ENCODE results near the gene ZCCHC10.
"Not testable (repeated sequence)": the region's sequence is repeated elsewhere in the genome, so short reads cannot be mapped to it uniquely, and the experiment has no call there.

The ZCCHC10 gene

DNA sequence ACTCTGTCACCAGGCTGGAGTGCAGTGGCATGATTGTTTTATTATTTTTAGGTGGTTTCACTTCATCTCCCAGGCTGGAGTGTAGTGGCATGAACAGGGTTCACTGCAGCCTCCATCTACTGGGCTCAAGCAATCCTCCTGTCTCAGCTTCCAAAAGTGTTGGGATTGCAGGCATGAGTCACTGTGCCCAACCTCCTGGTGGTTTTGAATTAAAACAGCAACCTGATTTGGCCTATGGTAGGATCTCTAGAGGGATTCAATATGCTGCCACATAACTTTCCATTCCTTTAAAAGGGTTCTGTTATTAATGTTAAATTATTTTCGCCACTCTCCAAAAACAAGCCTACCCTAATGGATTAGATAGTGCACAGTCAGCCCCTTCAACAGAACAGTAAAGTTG is 15.6 kb upstream of the ZCCHC10 start:
- DNase-seq (ENCODE audit: low read depth in 2 of 2), result no peak

DNA sequence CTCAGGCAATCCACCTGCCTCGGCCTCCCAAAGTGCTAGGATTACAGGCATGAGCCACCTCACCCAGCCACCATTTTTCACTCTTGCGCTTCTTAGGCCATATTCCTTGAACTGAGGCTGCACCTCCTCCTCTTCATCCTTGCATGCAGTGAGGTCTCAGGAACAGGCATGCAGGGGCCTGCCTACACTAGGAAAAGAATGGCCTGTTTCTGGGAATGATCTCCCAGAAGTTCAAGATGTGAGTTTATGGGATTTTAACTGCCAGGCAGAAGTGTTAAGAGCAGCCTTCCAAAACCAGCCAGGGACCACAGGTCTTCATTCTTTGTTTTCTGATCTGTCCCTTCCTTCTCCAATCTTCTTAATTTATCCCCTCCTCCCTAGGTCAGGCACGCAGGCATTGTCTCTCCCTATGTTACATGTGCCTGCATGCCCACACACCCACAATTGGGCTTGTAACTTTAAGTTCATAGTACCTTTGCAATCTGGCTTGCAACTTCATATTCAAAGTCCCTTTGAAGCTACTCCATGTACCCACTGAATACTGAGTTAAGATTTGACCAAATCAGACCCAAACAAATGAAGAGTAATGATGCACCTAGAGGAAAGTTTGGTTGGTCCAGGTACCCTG is 14.9 kb upstream of the ZCCHC10 start:
- no peak for DNase-seq (ENCODE audit: low read depth in 2 of 2)

DNA sequence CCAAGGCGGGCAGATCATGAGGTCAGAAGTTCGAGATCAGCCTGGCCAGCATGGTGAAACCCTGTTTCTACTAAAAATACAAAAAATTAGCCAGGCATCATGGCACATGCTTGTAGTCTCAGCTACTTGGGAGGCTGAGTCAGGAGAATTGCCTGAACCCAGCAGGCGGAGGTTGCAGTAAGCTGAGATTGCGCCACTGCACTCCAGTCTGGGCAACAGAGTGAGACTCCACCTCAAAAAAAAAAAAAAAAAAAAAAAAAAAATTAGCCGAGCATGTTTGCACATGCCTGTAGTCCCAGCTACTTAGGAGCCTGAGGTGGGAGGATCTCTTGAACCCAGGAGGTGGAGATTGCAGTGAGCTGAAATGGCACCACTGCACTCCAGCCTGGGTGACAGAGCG is 10.3 kb upstream of the ZCCHC10 start:
- not testable (repeated sequence) for DNase-seq (ENCODE audit: low read depth in 2 of 2)

DNA sequence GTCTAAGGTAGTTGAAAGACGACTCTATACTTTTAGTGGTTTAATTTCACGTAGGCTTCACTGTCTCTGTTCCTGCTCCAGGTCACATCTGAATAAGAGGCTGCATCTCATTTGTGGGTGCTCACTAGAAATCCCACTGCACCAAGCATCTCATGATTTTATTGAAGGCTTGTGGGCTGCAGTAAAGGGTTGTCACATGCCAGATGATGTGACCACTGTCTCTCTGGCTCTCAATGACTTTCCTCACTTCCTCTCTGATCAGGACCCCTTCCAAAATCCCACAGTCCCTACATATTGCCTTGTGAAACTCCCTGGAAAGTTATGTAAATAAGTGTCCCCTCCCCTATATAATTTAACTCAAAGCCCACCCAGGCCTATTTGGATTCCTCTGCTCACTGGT is 8.9 kb upstream of the ZCCHC10 start:
- no peak for DNase-seq (ENCODE audit: low read depth in 2 of 2)

DNA sequence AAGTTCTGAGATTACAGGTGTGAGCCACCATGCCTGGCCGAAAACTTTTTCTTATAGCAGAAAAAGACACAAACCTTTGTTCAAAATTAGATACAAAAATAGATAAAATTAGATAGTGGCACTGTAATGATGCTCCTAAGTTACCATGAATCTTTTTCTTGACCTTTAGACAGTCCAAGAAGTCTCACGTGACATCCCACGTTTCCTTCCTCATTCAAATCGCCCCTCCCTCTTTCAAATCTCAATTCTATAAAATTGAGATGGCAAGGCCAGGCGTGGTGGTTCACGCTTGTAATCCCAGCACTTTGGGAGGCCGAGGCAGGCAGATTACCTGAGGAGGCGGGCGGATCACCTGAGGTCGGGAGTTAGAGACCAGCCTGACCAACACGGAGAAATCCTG is 7.7 kb upstream of the ZCCHC10 start:
- DNase-seq (ENCODE audit: low read depth in 2 of 2), result no peak

DNA sequence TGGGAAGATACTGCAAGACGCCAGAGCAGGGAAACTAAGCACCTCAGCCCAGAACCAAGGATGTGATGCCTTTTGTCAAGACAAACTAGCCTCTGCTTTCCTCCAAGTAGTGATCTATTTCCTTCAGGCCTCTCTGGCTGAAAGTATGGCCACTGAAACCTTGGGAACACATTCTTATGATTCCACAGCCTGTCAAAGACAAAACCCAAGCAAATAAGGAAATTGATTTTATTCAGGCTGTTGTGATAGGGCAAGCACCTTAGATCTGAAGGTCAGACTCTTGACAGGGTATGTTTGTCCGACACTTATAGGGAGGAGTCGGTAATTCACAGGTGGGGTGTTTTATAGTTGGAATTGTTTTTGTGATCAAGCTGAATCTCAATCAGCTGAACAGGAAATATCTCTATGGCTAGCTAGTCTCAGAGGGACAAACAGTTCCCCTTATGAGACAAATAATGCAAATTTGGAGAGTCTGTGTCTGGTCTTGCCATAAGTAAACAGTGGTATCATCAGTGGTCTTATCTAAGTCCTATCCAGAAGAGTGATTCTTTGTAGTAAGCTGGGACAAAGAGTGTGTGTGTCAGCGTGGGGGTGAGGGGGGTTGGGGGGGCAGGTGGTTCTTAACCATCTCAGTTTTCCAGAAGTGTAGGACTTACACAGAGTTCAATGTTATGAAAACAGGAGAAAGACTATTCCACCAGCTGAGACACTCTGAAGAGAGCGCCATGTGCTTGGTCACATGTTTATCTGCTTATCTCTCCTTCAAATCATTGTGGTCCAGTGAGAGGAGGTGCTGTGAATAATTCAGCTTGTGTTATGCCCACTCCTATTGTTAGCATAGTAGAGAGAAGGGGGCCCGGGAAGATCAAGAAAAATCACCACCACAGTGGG is 6.7 kb upstream of the ZCCHC10 start:
- DNase-seq (ENCODE audit: low read depth in 2 of 2), result no peak

DNA sequence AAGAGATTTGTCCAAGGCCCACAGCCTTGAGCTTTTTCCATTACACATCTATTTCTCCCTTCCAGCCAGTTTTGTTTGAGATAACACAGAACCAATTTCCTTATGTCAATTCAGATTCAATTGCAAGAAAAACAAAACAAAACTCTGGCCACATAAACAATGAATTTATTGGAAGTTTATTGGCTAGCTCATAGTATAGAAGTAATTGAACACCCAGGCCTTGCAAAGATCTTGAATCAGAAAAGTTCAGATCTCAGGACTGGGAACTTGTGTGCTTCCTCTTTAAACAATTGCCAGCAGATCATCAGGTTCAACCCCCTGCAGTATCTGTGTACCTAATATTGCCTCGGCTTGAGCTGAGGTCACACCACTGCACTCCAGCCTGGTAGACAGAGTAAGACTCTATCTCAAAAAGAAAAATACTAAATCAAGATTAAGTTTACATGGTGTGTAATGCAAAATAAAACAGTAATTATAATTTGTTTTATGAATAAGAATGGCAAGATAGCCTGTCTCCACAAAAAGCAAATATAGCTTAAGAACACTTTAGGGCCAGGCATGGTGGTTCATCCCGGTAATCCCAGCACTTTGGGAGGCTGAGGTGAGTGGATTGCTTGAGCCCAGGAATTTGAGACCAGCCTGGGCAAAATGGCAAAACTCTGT is 4.1 kb upstream of the ZCCHC10 start:
- no peak for DNase-seq (ENCODE audit: low read depth in 2 of 2)

DNA sequence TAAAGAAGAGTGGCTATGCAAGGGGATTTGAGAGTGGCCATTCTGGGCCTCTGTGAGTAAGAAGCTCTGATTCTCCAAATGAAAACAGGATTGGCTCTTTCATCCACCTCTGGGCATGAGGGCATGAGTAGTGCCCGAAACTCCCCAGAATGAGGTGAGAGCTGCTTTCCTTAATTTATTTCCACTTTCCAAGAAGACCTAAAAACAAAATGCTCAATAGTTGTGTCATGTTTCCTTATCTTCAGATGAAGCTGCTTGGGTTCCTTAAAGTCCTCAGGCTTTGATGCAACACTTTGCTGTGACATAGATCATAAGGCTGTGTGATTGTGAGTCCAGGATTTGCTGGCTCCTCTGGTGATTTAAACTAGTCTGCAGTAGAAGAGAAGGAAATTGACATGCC is 3.1 kb upstream of the ZCCHC10 start:
- DNase-seq (ENCODE audit: low read depth in 2 of 2), result no peak

DNA sequence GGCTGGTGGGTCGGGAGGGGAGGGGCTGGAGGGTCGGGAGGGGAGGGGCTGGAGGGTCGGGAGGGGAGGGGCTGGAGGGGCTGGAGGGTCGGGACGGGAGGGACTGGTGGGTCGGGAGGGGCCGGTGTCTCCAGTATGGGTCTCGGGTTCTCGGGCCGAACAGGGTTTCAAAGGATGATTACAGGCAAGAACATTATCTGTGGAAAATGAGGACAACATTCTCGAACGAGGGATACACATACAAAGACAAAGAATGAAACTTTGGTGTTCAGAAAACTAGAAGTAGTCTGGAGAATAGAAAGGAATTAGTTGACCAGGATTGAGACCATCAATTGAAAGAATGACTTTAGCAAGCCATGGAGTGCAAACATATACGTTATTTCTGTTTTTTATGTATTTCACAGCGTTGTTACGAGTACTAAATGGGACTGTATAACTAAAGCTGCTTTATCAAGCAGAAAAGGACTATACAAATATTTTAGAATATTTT is 360 bp upstream of the ZCCHC10 start:
- DNase-seq (ENCODE audit: low read depth in 2 of 2), result no peak

DNA sequence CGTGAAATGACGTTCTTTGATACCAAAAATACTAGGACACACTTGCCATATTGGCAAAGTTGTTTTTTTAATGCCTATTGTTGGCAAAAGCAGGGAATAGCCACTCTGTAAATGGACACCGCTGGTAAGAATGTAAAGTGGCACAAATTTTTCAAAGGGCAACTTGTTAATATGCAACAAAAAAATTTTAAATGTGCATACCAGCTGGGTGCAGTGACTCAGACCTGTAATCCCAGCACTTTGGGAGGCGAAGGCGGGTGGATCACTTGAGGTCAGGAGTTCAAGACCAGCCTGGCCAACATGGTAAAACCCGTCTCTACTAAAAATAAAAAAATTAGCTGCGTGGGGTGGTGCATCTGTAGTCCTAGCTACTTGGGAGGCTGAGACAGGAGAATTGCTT is 6.9 kb downstream of the ZCCHC10 start:
- not testable (repeated sequence) for DNase-seq (ENCODE audit: low read depth in 2 of 2)

DNA sequence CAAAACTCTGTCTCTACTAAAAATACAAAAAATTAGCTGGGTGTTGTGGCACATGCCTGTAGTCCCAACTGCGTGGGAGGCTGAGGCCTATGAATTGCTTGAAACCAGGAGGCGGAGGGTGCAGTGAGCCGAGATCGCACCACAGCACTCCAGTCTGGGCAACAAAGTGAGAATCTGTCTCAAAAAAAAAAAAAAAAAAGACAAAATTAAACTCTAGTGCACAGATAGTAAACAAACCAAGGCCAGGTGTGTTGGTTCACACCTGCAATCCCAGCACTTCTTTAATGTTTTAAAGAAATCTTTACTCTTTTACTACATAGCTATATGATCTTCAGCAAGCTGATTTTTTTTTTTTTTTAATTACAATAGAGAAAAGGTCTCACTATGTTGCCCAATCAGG is 8.4 kb downstream of the ZCCHC10 start:
- no peak for DNase-seq (ENCODE audit: low read depth in 2 of 2)

DNA sequence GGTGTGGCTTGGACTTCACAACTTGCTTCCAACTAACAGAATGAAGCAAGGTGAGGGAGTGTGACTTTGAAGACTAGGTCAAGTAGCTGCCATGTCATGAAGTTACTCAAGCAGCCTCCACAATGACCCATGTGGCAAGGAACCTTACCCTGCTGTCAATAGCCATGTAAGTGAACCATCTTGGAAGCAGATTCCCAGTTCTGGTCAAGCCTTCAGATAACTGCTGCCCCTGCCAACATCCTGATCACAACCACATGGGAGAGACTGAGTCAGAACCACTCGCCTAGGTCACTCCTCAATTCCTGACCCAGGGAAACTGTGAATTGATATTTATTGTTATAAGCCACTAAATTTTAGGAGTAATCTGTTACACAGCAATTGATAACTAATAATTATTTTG is 10.9 kb downstream of the ZCCHC10 start:
- no peak for DNase-seq (ENCODE audit: low read depth in 2 of 2)

DNA sequence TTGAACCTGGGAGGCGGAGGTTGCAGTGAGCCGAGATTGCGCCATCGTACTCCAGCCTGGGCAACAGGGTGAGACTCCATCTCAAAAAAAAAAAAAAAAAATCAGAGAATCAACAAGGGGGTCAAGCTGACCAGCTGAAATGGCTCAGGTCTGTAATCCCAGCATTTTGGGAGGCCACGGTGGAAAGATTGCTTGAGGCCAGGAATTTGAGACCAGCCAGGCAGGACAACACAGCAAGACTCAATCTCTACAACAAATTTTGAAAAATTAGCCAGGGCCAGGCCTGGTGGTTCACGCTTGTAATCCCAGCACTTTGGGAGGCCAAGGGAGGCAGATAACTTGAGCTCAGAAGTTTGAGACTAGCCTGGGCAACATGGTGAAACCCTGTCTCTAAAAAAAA is 17.9 kb downstream of the ZCCHC10 start:
- DNase-seq (ENCODE audit: low read depth in 2 of 2), result not testable (repeated sequence)

DNA sequence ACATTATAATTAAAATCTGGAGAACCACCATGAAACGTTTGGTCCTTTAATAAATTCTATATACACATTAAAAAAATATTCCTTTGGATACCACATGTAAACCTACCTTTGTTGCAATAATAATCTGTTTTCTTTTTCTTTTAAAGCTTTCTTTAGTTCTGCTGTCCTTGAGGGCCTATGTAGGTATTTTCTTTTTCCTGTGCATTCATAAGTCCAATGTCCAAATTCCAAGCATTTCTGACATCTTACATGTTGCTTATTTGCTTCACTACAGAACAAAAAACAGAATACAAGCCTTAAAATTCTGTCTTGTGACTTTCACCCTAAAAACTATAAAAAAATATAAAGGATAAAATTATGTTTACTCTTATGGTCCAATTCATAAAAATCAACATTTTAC is 19.7 kb downstream of the ZCCHC10 start:
- no peak for DNase-seq (ENCODE audit: low read depth in 2 of 2)

DNA sequence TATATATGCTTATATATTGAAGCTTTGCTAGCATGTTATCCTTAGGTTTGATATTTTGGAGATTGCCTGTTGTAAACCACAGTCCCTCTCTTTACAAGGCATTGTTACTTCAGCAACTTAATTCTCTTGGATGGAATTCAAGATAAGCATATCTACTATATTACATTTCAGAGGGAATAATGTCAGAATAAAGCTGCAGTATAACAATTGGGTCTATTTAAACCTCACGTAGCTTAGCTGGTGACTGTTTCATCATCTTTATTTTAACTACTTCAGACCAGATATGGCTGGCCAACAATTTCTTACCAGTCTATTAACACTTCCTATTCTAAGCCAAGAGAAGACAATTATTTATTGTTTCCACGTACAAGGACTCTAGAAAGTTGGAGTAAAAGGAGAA is 27.1 kb downstream of the ZCCHC10 start:
- DNase-seq (ENCODE audit: low read depth in 2 of 2), result no peak

DNA sequence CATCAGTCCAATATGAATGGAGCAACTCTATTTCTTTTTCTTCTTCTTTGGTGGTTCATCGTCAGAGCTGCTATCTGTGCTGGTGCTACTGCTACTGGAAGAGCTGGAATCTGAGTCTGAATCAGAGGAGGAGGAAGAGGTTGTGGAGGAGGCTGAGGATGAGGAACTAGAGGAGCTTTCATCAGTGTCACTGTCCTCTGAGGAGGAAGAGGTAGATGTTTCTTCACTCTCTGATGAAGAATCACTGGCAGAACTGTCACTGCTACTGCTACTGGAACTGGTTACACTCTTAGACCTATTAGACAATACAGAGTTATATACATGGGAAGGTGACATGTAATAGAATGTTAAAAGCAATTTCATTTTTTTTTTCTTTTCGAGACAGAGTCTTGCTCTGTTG is 27.8 kb downstream of the ZCCHC10 start:
- DNase-seq (ENCODE audit: low read depth in 2 of 2), result no peak

DNA sequence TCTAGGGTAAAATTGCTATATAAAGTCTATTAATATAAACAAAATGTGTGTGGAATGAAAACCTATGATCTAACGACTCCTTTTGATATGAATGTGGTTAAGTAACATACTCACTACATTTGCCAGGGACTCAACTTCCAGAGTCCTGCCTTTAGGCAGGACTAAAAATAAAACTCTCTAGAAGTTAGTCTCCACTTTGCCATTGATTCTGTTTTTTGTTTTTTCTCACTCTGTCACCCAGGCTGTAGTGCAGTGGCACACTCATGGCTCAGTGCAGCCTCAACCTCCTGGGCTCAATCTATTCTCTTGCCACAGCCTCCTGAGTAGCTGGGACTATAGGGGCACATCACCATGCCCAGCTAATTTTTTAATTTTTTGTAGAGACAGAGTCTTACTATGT is 30.0 kb downstream of the ZCCHC10 start:
- DNase-seq (ENCODE audit: low read depth in 2 of 2), result no peak

DNA sequence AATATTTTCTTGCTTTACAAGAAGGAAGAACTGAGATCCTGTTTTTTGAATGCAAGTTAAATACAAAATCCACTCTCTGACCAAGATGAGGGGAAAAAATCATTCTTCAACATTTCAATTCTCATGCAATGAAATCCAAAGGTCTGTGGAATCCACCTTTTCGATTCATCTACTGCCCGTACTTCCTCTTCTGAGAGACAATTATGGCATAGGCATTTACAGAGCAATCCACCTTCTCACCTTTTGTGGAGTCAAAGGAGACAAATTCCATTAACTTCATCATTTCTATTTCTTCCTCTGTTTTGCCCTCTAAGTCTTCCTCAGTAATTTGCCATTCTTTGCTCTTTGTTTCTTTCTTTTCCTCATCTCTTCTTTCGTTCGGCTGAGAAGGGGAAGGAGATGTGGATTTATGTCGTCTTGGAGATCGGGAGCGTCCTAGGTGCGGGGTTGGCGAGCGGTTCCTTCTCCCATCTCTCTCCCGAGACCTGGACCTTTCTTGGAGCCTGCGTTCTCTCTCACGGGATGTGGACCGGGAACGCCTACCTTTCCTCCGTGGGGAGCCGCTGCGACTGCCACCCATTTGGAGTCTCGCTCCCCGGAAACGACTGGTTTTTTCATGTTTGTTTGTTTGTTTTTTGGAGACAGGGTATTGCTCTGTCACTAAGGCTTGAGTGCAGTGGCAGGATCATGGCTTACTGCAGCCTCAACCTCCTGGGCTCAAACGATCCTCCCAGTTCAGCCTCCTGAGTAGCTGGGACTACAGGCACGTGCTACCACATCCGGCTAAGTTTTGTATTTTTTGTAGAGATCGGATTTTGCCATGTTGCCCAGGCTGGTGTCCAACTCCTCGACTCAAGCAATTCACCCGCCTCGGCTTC is 38.6 kb downstream of the ZCCHC10 start:
- no peak for DNase-seq (ENCODE audit: low read depth in 2 of 2)

DNA sequence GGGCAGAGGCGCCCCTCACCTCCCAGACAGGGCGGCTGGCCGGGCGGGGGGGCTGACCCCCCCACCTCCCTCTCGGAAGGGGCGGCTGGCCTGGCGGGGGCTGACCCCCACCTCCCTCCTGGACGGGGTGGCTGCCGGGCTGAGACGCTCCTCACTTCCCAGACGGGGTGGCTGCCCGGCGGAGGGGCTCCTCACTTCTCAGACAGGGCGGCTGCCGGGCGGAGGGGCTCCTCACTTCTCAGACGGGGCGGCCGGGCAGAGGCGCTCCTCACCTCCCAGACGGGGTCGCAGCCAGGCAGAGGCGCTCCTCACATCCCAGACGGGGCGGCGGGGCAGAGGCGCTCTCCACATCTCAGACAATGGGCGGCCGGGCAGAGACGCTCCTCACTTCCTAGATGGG is 43.4 kb downstream of the ZCCHC10 start:
- not testable (repeated sequence) for DNase-seq (ENCODE audit: low read depth in 2 of 2)

DNA sequence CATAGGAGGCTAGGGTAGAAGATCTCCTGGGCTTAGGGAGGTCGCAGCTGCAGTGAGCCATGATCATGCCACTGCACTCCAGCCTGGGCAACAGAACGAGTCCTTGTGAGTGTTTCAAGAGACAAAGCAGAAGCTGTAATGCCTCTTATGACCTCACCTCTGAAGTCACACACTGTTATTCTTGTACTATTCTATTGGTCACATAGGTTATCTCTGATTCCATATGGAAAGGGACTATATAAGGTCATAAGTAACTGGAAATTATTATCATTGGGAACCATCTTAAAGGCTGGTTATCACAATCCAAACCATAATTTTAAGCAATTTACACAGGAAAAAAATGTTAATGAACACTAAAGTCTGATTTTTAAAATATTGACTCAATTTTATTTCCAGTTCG is 45.1 kb downstream of the ZCCHC10 start:
- DNase-seq (ENCODE audit: low read depth in 2 of 2), result no peak

DNA sequence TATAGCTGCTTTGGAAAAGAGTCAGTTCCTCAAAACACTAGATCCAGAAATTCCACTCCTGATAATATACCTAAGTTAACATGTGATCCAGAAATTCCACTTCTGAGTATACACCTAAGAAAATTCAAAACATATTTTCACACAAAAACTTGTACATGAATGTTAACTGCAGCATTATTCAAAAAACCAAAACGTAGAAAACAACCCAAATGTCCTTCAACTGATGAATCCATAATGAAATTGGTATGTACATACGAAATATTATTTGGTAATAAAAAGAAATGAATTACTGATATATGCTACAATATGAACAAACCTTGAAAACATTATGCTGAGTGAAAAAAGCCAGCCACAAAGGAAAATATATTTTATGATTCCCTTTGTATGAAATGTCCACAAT is 46.4 kb downstream of the ZCCHC10 start:
- no peak for DNase-seq (ENCODE audit: low read depth in 2 of 2)

Data from stimulated activated CD8-positive, alpha-beta memory T cell treated with anti-CD3 and anti-CD28 coated beads, Interleukin-15, amount 100 ng/mL, for 4 hours (primary cell).